ENCODE measurements around the gene COL19A1. TPM values are rescaled to one million over a fixed set of nuclear protein-coding genes. Genes with fewer than 3 reads are reported as not detected.

Gene COL19A1
- total RNA-seq, 4 donors from 2014 or later: 0.09 TPM; not detected in 3

GRCh38 chr6:69865126-69865525, 1.2 kb upstream of the COL19A1 start:
- DNase-seq (ENCODE audit: low spot score) (no peak), ATAC-seq (ENCODE audit: low FRiP score) (peak; percentile 48)
- no peak for TF ChIP-seq CTCF (IDR thresholded peaks at IDR 0.05)

GRCh38 chr6:69866770-69867638, 648 bp downstream of the COL19A1 start:
- no peak for TF ChIP-seq CTCF (IDR thresholded peaks at IDR 0.05)
- ATAC-seq (ENCODE audit: low FRiP score) (peak; percentile 77), DNase-seq (ENCODE audit: low spot score) (peak; percentile 25)

- no peak for DNase-seq (ENCODE audit: low spot score)
- no peak for TF ChIP-seq CTCF (IDR thresholded peaks at IDR 0.05)
- ATAC-seq (ENCODE audit: low FRiP score): peak; percentile 20
Measured at GRCh38 chr6:69867639-69867976, 1.3 kb downstream of the COL19A1 start.

- TF ChIP-seq CTCF (IDR thresholded peaks at IDR 0.05): no peak
- ATAC-seq (ENCODE audit: low FRiP score) (no peak), DNase-seq (ENCODE audit: low spot score) (no peak)
Measured at GRCh38 chr6:69868252-69868804, 2.0 kb downstream of the COL19A1 start.

- TF ChIP-seq CTCF (IDR thresholded peaks at IDR 0.05): no peak
- no peak for ATAC-seq (ENCODE audit: low FRiP score)
Measured at GRCh38 chr6:69868961-69869360, 2.6 kb downstream of the COL19A1 start.

GRCh38 chr6:69871107-69871506, 4.8 kb downstream of the COL19A1 start:
- TF ChIP-seq CTCF (IDR thresholded peaks at IDR 0.05): no peak
- no peak for ATAC-seq (ENCODE audit: low FRiP score)
- no peak for DNase-seq (ENCODE audit: low spot score)

More at GRCh38 chr6:69868961-69869360, 2.6 kb downstream of the COL19A1 start:
- no peak for DNase-seq (ENCODE audit: low spot score)

- ATAC-seq (ENCODE audit: low FRiP score) (no peak), DNase-seq (ENCODE audit: low spot score) (no peak)
- no peak for TF ChIP-seq CTCF (IDR thresholded peaks at IDR 0.05)
Measured at GRCh38 chr6:69873291-69873690, 6.9 kb downstream of the COL19A1 start.
